HG02798 (cell line): ENCODE results near the gene WDR49.

ENCODE experiments used
- ATAC-seq: cut with Tn5 transposase; IDR thresholded peaks from one replicate; pipeline ENCODE4 v1.9.1; 2021; ENCODE audit warnings: mild to moderate bottlenecking; ENCODE audit not compliant: unreplicated experiment, poor library complexity

The WDR49 gene

DNA sequence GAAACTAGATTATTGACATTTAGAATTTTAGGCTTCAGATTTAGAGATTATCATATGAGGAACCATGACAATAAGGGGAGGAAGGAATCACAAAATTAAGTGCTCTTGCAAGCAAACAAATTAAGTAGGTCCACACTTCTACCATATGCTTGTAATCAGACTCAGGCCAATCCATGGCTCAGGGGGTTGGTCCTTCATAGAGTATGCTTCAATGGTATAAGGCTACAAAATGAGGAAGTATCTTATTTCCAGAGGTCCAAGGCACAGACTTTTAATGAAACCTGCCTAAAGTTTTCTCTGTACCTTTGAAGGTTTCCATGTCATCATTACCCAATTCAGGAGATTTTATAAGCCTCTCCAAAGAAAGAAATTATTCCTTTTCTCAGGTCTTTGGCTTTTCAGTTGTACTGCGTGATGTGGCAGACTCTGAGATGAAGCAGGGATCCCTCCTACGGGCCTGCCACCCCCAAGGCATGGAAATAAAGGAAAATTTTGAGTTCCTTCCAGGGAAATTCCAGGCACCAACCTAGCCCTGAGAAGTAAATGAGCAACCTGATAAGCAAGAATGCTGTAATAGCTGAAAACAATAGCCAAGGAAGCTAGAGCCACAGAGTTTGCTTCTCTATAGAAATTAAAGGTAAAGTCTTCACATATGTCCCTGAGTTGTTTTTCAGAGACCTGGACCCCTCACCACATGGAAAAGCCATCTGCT, 216.2 kb downstream of the WDR49 start:
- no peak for ATAC-seq
